ENCODE results near the gene EEA1.

The EEA1 gene

GRCh38 chr12:92886131-92886530, 43.0 kb downstream of the EEA1 start:
- DNase-seq (ENCODE audit: low read depth) = no peak

DNA sequence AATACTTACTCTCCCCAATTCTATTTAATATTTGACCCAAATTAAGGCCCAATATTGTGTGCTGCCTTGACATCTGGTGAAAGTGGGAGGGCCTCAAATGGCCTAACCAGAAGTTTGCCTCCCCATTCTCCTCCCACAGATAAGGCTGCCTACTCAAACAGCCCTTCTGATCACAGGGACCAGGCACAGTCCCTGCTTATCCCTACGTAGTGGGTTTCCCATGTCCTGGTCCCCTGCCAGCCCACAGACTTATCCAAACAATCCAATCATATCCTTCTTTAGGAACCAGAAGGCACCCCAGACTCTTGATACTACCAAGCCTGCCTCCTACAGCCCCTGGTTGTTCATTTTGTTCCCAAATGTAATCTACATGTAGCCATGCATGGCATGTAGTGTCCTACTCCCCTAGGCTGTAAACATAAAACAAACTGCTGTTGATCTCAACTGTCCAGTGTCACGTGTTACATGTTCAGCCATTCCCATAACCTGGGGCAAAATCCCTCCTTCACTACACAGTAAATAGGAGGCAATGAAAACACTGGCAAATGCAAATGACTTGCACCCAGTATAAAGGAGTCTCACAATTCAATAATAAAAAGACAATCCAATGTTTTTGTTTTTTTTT, 49.3 kb downstream of the EEA1 start:
- no peak for DNase-seq (ENCODE audit: low read depth)

DNA sequence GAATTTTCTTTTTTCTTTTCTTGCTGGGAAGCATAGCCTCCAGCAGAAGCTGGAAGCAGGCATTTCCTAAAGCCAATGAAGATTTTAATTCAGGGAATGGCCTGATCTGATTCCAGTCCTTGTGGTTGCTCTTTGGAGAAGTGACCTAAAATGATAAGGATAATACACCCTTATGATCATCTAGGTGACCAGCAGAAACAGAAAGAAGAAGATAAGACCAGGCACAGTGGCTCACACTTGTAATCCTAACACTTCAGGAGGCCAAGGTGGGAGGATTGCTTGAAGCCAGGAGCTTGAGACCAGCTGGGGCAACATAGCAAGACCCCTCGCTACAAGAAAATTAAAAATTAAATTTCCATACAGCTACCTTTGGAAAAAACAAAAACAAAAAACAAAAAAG, 51.2 kb downstream of the EEA1 start:
- no peak for DNase-seq (ENCODE audit: low read depth)

DNA sequence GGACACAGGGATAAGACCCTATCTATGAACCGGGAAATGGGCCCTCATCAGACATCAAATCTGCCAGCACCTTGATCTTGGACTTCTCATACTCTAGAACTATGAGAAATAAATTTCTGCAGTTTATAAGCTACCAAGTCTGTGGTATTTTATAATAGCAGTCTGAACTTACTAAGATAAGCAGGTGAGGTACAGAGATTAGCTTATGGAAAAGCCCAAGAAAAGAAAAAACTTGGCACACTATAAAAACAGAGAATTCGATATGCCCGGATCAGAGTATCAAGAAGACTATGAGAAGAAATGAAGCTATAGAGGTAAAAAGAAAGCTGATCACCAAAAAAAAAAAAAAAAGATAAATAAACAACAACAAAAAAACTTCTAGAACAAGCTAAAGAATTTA, 52.6 kb downstream of the EEA1 start:
- no peak for DNase-seq (ENCODE audit: low read depth)

DNA sequence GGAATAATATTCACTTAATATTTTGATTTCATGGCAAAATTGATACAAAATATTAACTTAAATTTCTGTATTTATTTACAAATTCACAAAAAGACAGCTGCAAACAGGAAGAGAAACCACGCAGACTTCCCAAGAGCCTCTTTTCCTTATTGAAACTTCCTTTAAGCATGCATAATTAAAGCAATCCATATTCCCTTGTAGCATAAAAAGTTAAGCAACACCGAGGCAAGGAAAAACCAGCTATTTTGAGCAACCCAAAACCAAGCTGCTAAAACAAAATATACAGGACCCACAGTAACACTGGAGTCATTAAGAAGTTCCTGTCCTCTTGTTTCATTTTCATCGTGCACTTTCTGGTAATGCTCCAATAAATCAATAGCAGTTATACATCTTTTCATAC, 58.0 kb downstream of the EEA1 start:
- DNase-seq (ENCODE audit: low read depth) = no peak

DNA sequence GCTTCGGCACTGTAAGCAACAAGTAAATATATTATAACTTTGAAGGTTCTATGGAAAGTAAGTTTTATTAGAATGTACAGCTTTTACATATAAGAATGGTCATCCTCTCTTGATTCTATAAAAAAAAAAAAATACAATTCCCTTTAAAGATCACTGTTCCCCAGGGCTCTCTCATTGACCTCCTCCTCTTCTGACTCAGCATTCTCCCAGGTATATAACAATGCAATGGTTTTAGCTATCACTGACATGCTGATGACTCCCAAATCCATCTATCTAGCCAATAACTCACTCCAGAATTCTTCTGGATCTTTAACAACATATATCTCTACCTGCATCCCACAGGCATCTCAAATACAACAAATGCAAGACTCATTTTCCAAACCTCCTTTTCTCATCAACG, 62.7 kb downstream of the EEA1 start:
- no peak for DNase-seq (ENCODE audit: low read depth)

GRCh38 chr12:92863251-92863650, 65.8 kb downstream of the EEA1 start:
- DNase-seq (ENCODE audit: low read depth) = no peak

DNA sequence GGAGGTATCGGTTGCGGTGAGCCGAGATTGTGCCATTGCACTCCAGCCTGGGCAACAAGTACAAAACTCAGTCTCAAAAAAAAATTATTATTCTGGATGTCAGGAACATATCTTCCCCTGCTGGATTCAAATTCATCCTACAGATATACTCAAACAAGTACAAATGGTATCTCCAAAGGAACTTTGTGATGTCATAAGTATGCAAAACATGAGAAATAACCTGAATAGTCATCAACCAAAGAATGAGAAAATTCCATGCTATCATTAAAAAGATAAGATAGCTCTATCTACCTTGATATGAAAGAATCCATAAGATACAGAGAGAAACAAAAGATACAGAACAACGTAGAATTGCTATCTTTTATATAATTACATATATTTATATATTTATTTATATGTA, 67.7 kb downstream of the EEA1 start:
- DNase-seq (ENCODE audit: low read depth) = no peak

DNA sequence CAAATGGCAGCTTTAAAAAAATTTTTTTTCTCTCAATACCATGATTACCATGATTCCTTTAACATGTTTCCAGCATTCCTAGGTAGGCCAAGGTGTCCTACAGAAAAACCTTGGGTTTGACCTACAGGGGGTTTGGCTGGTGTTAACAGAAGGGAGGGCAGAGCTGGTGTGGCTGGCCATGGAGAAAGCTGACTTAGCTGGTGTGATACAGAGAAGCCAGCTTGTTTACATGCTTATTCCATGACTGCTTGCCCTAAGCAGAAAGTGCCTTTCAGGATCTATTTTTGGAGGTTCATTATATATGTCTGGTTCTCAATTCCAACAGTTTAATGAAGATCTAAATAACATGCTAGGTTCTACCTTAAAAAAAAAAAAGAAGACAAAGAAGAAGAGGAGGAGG, 68.6 kb downstream of the EEA1 start:
- DNase-seq (ENCODE audit: low read depth) = no peak

GRCh38 chr12:92859650-92860386, 69.3 kb downstream of the EEA1 start:
- no peak for DNase-seq (ENCODE audit: low read depth)

GRCh38 chr12:92857818-92858217, 71.3 kb downstream of the EEA1 start:
- DNase-seq (ENCODE audit: low read depth) = no peak

GRCh38 chr12:92854344-92854743, 74.8 kb downstream of the EEA1 start:
- no peak for DNase-seq (ENCODE audit: low read depth)

DNA sequence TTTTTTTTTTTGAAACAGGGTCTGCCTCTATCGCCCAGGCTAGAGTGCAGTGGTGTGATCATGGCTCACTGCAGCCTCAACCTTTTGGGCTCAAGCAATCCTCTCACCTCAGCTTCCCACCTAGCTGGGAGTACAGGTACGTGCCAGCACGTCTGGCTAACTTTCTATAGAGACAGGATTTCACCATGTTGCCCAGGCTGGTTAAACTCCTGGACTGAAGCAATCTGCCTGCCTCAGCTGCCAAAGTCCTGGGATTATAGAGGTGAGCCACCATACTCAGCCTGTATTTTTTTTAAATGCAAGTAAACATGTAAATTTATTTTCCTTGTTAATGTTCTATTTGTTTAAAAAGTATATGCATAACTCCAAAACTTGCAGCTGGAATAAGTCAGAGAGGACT, 80.4 kb downstream of the EEA1 start:
- no peak for DNase-seq (ENCODE audit: low read depth)

- DNase-seq (ENCODE audit: low read depth) = no peak
Measured at GRCh38 chr12:92847368-92847767, 81.7 kb downstream of the EEA1 start.

GRCh38 chr12:92845329-92845728, 83.8 kb downstream of the EEA1 start:
- DNase-seq (ENCODE audit: low read depth) = no peak

DNA sequence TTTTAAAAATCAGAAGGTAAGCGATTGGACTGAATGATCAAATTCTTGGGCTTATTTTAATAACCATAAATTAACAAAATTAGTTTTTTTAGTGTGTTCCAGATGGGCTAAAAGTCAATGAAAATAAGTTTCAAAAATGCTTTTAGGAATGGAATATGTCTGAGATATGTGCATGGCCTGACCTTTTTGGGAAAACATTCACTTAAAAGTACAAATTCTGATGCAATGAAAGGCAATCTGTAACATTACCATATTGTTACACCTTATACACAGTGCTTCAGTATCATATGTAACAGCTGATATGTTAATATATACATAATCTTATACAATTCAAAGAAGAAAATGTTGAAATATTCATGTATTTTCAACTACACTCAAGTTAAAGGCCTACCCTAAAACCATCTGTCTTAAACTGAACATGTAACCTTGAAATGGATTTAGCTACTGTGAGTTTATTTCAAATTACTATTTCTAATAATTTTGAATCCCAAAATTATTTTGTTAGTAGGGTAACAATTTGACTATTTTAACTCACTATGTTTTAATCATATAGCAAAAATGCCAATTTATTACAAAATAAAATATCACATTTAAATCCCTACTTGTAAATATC, 84.8 kb downstream of the EEA1 start:
- no peak for DNase-seq (ENCODE audit: low read depth)

GRCh38 chr12:92829686-92830282, 99.3 kb downstream of the EEA1 start:
- no peak for DNase-seq (ENCODE audit: low read depth)

DNA sequence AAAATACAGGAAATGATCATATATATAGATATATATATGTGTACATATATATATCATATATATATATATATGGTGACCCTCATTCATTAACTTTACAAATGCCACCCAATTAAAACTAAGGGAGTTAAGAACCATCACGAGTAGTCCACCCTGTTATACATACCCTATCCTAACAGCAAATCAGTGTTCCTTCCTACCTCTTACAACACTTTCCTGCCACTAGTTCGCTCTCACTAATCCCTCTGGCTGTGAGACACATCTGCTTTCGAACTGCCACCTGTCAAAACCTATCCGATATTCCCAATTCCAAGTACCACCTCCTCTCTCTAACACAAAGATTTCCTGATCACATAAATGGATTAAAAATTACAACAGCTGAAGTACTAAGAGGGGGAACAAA, 100.5 kb downstream of the EEA1 start:
- no peak for DNase-seq (ENCODE audit: low read depth)

DNA sequence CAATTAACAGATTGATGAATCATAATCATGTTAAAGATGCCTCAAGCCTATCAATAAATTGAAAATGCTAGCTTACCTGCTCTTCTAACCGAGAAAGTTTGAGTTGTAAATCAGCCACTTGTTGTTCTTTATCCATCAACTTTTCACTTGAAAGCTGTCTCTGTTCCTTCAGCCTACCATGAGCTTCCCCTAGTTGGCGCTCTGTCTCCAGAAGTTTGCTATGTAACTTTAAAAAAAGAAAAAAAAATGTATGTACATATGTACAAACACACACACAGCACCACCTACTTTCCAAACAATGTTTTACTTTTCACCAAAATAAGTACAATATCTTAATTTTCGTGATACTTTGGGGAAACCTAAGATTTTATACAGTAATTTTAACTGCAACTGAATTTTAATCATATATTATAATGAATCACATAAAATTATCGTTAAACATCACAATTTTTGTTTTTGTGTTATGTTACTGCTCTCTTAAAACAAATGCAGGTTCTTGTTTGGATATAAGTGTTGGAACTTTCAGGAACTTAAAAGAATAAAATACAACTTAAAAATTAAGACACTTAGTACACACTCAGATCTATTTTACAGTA, 101.2 kb downstream of the EEA1 start:
- DNase-seq (ENCODE audit: low read depth) = no peak

DNA sequence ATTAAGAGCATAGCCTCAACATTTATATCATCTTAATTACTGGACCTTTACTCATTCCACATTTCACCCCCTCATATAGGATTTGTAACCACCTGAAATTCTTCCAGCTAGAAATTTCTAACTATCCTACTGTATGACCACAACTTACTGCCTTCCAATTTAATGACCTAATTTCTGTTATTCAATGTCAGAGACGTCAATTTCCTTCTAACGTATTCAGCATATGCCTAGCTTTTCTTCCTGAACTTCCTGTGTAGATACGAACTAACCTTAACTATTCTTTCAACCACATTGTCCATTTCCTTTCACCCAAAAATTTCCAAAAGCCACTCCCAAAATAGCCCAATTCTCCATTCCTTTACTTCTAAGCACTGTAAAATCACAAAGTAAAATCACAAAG, 108.0 kb downstream of the EEA1 start:
- DNase-seq (ENCODE audit: low read depth) = no peak

DNA sequence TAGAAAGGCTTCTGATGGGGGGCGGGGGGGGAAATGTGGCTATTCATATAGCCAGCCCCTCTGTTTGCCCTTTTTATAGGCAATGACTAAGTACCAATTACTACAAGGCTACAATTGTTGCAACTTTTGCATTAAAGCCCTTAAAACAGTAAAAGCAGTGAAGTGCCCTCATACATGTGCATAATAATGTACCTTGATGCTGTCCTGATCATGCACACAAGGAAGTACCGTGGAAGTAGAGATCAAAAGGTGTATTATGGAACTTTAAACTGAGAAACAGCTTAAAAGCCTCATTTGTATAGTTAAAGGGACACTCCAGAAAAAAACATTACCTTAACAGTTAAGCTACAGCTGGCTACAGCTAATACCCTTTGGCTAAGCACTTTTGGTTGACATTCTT, 114.5 kb downstream of the EEA1 start:
- no peak for DNase-seq (ENCODE audit: low read depth)

GRCh38 chr12:92810370-92810769, 118.7 kb downstream of the EEA1 start:
- DNase-seq (ENCODE audit: low read depth) = no peak

DNA sequence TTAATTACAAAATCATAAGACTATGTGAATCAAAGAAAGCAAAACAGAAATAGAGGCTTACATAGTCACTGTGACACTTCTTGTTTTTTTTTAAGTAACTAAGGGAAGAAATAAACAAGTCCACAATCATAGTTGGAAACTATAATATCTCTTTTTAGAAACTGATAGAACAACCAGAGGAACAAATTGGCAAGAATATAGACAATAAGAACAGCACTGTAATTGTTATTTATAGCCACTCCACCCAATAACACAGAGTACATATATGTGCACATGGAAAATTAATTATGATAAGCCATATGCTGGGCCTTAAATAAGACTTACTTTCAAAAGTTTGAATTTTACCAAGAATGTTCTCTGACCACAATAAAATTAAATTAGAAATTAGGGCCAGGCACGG, 125.2 kb downstream of the EEA1 start:
- no peak for DNase-seq (ENCODE audit: low read depth)

Measured in stimulated activated CD8-positive, alpha-beta memory T cell treated with anti-CD3 and anti-CD28 coated beads, Interleukin-4, amount 100 ng/mL, for 24 hours (primary cell).